ENCODE measurements around the gene TBC1D30. TPM values are rescaled to one million over a fixed set of nuclear protein-coding genes. Genes with fewer than 3 reads are reported as not detected.

The TBC1D30 gene
- total RNA-seq, 1 donor from 2014 or later, result 5.6 TPM

DNA sequence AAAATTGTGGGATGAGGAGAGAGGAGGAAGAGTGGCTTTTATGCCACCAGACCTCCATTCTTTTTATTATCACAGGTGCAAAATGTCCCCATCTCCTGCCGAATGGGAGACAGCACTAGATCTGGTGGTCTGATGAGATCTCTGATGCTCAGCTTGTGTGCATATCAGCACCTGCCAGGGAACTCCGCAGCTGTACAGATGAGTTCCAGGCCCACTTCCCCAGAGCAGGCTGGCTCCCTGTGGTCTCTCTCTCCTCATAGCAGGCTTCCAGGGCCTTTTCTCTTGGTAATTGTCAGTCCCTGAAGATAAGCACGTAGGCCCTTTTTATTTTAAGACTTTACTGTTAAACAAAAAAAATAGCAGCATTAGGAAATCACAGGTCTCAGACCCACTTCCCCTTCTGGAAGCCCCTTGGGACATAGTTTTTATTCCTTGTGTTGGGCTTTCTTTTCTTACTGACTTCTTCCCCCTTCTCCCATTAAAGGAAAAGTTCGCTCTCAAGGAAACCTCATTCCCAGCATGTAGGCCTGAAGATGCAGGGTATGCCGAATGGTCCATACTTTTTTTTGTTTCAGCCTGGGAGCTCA is 4.5 kb upstream of the TBC1D30 start:
- no peaks in the 10 kb centered on the region for H3K36me3 Mint-ChIP-seq
- H3K4me1 Mint-ChIP-seq (ENCODE audit: unreplicated experiment), result no peaks in the 10 kb centered on the region
- DNase-seq (ENCODE audit: extremely low spot score, unreplicated experiment), result no peak
- H3K27me3 Mint-ChIP-seq, result peaks cover 34% of the 10 kb centered on the region
- H3K4me3 Mint-ChIP-seq, result no peak overlapping the region
- TF ChIP-seq, protein P1, sequence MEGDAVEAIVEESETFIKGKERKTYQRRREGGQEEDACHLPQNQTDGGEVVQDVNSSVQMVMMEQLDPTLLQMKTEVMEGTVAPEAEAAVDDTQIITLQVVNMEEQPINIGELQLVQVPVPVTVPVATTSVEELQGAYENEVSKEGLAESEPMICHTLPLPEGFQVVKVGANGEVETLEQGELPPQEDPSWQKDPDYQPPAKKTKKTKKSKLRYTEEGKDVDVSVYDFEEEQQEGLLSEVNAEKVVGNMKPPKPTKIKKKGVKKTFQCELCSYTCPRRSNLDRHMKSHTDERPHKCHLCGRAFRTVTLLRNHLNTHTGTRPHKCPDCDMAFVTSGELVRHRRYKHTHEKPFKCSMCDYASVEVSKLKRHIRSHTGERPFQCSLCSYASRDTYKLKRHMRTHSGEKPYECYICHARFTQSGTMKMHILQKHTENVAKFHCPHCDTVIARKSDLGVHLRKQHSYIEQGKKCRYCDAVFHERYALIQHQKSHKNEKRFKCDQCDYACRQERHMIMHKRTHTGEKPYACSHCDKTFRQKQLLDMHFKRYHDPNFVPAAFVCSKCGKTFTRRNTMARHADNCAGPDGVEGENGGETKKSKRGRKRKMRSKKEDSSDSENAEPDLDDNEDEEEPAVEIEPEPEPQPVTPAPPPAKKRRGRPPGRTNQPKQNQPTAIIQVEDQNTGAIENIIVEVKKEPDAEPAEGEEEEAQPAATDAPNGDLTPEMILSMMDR (conservative IDR thresholded peaks at IDR 0.05), result no peak
- H3K27ac Mint-ChIP-seq, result no peak overlapping the region
- H3K9me3 Mint-ChIP-seq, result no peaks in the 10 kb centered on the region

DNA sequence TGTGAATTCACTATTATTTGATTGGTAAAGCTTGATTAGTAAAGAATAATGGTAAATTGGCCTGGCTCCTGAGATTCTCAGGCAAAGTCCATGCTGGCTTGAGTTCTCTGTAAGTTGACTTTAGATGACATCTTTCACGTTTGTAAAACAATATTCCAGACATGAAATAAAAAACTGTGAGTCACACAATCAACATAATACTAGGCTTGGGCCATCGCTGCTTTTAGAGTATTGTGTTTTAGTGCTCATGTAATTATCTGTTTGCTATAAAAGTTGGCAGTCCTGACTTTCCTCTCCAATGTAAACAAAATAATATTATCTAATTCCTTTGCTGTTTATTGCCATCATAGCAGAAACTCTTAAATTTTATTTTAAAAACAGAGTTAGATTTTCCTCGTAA is 3.9 kb upstream of the TBC1D30 start:
- H3K27me3 Mint-ChIP-seq, result peaks cover 41% of the 10 kb centered on the region
- H3K4me3 Mint-ChIP-seq, result no peak overlapping the region
- DNase-seq (ENCODE audit: extremely low spot score, unreplicated experiment), result no peak
- no peaks in the 10 kb centered on the region for H3K4me1 Mint-ChIP-seq (ENCODE audit: unreplicated experiment)
- H3K27ac Mint-ChIP-seq, result no peak overlapping the region
- TF ChIP-seq, protein P1 (conservative IDR thresholded peaks at IDR 0.05), result no peak
- no peaks in the 10 kb centered on the region for H3K36me3 Mint-ChIP-seq
- no peaks in the 10 kb centered on the region for H3K9me3 Mint-ChIP-seq

DNA sequence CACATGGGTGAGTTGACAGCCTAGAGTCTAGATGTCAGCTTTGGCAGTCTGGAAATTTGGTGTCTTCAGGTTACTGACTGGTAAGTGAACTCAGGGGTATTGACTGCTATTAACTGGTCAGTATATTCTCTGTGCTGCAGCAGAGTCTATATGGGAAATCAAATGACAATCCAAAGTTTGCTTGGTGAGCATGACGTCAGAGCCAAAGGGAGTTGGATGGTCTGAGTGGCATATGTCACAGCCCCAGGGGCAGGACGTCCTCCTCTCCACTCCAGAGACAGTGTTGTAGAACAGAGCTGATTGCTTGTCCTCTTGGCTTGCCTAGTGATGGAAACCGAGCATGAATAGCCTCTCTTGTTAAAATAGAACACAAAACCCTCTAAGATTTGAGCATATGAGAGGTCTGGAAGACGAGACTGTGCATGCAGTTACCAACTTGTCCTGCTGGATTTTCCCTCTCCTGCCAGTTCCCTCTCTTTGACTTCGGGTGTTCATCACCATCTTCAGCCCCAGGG is 3.3 kb upstream of the TBC1D30 start:
- H3K27me3 Mint-ChIP-seq, result peaks cover 47% of the 10 kb centered on the region

DNA sequence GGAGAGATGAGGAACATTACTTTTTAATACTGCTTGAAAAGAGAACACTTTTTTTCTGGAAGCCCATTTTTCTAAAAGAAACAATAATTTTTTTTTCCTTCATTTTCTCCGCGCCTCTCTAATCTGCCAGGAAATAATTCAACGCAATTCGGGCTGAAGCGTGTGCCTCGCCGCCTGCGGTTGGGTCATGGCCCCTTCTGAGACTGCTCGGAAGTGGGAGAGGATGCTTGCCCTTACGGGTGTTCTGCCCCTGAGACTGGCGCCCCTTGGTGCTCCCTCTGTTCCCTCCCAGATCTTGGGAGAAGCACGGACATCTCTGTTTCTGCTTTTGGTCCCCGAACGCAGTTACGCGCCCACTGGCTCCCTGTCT is 332 bp upstream of the TBC1D30 start:
- TF ChIP-seq, protein P1 (conservative IDR thresholded peaks at IDR 0.05), result no peak
- no peak for DNase-seq (ENCODE audit: extremely low spot score, unreplicated experiment)
- no peaks in the 10 kb centered on the region for H3K9me3 Mint-ChIP-seq
- peaks cover 76% of the 10 kb centered on the region for H3K27me3 Mint-ChIP-seq
- no peak overlapping the region for H3K27ac Mint-ChIP-seq
- peak overlapping the region; percentile 82 for H3K4me3 Mint-ChIP-seq
- peaks cover 8% of the 10 kb centered on the region for H3K4me1 Mint-ChIP-seq (ENCODE audit: unreplicated experiment)
- no peaks in the 10 kb centered on the region for H3K36me3 Mint-ChIP-seq

More for the DNA sequence above, 3.3 kb upstream of the TBC1D30 start:
- TF ChIP-seq, protein P1 (conservative IDR thresholded peaks at IDR 0.05), result no peak
- no peak overlapping the region for H3K4me3 Mint-ChIP-seq
- peaks cover 4% of the 10 kb centered on the region for H3K4me1 Mint-ChIP-seq (ENCODE audit: unreplicated experiment)
- H3K36me3 Mint-ChIP-seq, result no peaks in the 10 kb centered on the region
- no peak overlapping the region for H3K27ac Mint-ChIP-seq
- DNase-seq (ENCODE audit: extremely low spot score, unreplicated experiment), result no peak
- no peaks in the 10 kb centered on the region for H3K9me3 Mint-ChIP-seq

DNA sequence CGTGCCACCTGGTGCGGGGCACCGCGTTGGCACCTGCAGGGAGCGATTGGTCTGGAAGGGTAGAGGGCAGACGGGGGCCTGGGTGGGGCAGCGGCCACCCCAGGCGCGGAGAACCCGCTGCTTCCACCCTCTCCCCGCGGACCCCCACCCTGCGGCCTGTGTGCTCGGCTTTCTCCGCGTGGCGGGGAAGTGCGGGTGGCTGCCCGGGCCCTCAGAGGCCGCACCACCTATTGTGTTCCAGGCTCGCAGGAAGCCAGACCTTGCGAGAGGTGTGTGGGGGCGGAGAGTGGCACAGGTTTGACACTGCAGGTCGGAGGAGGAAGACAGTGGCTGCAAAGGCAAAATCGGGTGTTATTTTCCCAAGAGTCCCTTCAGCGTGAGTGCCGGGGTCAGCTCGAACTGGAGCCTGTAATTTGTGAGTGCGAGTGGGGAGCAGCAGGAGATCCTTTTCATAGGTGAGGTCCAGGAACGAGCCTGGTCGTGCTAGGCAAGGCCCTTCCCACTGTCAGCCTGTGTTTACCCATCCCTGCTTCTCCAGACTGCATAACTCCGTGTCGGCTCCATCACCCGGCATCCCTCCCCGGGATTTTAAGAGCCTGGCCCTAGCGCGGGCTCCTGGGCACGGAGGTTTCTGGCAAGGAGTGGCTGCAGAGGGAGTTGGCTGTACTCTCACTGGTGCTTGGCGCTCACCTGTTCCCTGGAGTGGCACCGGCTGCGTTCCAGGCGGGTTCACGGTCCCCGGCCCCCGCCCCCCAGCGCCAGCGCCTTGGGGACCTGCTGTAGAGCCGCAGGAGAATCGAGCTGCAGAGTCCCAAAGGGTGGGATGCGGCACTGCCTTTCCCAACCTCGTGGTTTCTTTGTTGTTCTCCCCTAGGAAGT is 935 bp downstream of the TBC1D30 start:
- Mint-ChIP-seq H3K27ac (no peak overlapping the region), H3K9me3 (no peaks in the 10 kb centered on the region), H3K4me1 (ENCODE audit: unreplicated experiment) (peaks cover 8% of the 10 kb centered on the region), H3K4me3 (peak overlapping the region; percentile 83), H3K36me3 (no peaks in the 10 kb centered on the region), H3K27me3 (peaks cover 86% of the 10 kb centered on the region)
- TF ChIP-seq, protein P1 (conservative IDR thresholded peaks at IDR 0.05), result no peak
- DNase-seq (ENCODE audit: extremely low spot score, unreplicated experiment), result no peak
